ENCODE results near the gene PTPN11.
"Not testable (repeated sequence)": the region's sequence is repeated elsewhere in the genome, so short reads cannot be mapped to it uniquely, and the experiment has no call there.

PTPN11 gene

GRCh38 chr12:112518365-112518735 lies 99.6 kb downstream of the PTPN11 start:
- no peak for DNase-seq

DNA sequence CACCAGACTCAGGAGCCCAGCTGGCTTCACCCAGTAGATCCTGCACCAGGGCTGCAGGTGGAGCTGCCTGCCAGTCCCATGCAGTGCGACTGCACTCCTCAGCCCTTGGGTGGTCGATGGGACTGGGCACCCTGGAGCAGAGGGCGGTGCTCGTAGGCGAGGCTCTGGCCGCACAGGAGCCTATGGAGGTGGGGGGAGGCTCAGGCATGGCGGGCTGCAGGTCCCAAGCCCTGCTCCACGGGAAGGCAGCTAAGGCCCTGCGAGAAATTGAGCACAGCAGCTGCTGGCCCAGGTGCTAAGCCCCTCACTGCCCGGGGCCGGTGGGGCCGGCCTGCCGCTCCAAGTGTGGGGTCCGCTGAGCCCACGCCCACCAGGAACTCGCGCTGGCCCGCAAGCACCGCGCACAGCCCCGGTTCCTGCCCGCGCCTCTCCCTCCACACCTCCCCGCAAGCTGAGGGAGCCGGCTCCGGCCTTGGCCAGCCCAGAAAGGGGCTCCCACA lies 101.1 kb downstream of the PTPN11 start:
- not testable (repeated sequence) for DNase-seq

DNA sequence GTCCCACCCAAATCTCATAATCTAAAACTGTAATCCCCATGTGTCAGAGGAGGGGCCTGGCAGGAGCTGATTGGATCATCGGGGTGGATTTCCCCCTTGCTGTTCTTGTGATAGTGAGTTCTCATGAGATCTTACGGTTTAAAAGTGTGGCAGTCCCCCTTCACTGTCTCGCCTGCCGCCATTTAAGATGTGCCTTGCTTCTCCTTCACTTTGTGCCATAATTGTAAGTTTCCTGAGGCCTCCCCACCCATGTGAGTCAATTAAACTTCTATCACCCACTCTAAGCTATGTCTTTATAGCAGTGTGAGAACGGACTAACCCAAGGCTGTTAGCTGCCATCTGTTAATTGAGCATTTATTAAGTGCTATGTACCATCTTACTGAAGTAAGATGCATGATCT lies 105.1 kb downstream of the PTPN11 start:
- DNase-seq, result no peak

GRCh38 chr12:112524269-112524668 lies 105.5 kb downstream of the PTPN11 start:
- no peak for DNase-seq

DNA sequence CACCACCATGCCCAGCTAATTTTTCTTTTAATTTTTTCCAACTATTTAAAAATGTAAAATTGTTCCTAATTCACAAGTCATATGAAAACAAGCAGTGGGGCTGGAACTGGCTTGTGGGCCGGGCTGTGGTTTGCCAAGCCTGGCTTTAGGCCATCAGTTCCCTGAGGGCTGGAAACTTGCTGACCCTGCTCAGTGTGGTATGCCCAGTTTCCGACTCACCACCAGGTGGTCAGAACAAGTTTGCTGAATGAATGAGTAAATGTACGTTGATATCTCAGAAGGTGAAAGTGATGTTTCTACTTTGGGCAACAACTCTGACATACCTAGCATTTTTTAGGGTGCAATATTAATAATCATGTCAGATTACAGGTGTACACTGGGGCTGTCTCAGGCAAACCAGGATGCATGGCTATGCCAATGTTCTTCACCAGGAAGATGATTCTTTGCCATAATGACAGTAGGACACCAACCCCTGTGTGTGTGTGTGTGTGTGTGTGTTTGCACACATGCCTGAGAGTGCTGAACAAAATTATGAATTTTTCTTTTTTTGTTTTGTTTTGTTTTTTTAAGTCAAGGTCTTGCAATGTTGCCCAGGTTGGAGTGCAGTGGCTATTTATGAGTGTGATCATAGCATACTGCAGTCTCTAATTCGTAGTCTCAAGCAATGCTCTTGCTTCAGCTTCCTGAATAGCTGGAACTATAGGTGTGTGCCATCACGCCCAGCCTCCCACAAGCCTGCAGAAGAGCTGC lies 106.1 kb downstream of the PTPN11 start:
- DNase-seq, result no peak

- no peak for DNase-seq
Observed at GRCh38 chr12:112525426-112525809, 106.7 kb downstream of the PTPN11 start.

DNA sequence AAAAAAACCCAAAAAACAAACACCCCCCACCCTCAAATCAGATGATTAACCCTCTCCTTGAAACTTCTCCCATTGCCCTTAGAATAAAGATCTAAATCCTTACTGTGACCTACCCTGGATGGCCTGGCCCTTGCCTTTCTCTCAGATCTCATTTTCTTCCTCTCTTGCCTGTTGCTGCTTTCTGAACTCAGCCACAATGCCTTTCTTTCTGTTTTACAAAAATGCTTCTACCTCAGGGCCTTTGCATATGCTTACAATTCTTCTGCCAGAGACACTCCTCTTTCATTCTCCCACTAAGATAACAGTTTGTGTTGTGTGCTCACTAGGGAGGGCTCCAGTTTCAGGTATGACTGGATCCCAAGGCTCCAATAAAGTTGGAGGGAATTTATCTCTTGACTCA lies 108.3 kb downstream of the PTPN11 start:
- DNase-seq, result no peak

DNA sequence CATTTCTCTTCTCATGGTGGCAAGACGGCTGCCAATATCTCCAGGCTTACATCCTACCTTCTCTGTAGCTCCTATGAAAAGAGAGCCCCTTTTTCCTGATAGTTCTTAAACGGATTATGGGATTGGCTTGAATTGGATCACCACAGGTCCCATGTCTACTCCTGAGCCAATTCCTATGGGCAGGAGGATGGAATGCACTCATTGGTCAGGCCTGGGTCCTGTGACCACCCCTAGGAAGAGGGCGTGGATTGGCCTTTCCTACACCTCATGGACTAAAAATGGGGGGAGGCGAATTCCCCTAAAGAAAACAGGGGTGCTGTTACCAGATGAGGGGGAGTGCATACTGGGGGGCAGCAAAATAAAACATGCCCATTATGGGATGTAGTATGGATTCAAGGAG lies 108.8 kb downstream of the PTPN11 start:
- DNase-seq, result no peak

GRCh38 chr12:112528521-112528920 lies 109.8 kb downstream of the PTPN11 start:
- DNase-seq, result no peak

DNA sequence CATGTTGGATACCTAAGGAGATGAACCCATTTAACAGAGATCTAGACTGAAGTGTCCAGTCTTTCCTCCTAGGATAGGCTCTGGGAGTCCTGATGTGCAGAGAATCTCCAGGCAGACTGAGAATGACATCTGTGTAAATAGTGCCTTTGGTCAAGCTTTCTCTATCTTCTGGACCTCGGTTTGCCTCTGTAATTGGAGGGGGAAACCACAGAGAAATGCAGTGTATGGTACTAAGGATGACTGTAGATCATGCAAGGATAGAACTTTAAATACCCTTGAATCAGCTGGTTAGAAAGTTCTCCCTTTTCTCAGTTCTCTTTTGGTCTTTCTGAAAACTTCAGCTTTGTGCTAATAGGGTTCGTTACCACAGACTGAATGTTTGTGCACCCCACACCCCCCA lies 112.2 kb downstream of the PTPN11 start:
- DNase-seq, result no peak

DNA sequence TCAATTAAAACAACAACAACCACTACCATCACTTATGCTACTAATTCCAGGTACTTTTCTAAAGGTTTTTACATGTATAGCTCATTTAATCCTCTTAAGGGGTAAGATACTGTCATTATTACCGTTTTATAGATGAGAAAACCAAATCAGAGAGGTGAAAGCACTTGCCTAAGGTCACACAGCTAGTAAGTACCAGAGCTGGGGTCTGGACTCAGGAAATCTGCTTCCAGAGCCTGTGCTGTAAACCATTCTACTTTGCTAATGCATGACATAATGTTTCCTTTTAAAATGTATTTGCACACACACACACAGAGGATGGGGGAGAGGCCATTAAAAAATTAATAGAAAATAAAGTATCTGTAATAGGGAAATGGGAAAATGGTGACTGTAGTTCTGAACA lies 113.4 kb downstream of the PTPN11 start:
- no peak for DNase-seq

DNA sequence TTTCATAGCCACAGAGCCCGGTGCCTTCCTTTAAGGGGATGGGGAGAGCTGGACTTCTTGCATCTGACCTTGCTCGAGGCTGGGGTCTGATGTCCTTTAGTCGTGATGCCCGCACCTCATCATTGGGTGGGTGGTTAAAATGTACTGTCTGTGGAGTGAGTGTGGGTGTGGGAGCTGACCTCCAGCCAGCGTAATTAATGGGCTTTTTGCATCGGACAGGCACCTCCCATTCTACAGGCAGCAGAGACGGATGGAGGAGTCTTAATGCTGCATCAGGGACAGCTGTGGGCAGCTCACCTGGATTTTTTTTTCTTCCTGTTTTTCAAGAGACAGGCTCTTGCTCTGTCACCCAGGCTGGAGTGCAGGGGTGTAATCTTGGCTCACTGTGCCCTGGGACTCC lies 114.8 kb downstream of the PTPN11 start:
- DNase-seq, result no peak

GRCh38 chr12:112535017-112535416 lies 116.3 kb downstream of the PTPN11 start:
- no peak for DNase-seq

DNA sequence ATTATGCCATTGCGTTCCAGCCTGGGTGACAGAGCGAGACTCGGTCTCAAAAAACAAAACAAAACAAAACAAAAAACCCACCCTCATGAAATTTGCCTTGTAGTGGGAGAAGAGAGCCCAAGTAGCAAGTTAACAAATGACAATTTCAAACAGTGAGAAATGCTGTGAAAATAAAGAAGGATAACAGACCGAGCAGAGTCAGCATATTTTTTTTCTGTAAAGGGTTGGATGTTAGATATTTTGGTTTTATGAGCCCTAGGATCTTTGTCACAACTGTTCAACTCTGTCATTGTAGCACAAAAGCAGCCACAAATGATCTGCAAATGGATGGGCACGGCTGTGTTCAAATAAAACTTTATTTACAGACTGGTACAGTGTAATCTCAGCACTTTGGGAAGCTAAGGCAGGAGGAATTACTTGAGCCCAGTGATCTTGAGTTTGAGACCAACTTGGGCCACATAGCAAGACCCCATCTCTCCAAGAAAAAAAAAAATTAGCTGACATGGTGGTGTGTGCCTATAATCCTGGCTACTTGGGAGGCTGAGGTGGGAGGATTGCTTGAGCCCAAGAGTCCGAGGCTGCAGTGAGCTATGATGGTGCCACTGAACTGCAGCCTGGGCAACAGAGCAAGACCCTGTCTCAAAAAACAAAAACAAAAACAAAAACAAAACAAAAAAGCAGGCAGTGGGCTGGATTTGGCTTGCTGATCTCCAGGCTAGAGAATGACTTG lies 117.1 kb downstream of the PTPN11 start:
- DNase-seq, result no peak

GRCh38 chr12:112536367-112536730 lies 117.6 kb downstream of the PTPN11 start:
- DNase-seq, result no peak

DNA sequence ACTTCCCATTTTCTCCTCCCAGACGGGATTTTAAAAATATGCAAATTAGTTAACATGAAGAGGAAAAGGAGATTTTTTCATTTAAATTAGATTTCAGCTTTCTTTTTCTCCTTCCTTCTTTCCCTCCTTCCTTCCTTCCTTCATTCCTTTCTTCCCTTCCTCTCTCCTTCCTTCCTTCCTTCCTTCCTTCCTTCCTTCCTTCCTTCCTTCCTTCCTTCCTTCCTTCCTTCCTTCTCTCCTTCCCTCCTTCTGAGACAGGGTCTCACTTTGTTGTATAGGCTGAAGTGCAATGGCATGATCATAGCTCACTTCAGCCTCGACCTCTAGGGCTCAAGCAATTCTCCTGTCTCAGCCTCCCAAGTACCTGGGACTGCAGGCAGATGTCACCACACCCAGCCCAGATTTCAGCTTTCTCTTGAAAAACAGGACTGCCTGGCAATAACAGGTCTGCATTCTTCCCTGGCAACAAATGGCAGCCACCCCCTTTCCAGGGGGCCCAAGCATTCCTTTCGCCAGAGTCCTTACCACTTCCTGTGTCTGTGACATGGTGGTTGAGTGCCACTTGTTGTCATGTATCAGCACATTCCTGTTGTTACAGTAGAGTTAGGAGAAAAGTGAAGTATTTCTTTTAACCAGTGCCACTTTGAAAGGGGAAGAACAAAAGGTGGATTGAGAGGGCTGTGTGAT lies 119.1 kb downstream of the PTPN11 start:
- no peak for DNase-seq

DNA sequence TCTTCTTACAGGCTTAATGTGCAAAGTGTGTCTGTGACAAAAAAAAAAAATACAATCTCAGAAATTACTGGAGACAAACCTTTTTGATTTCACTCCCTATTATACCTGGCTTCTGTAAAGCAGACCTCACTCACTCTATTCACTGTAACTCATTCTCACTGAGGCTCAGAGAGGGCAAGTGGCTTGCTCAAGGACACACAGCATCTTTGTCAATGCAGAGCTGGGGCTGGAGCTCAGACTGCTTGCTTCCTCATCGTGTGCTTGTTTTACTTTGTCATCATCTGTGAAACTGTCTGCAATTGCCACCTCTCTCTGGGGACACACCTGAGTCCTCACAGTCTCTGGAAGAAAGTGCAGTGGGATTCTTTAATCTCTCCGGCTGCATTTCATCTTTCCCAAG lies 120.0 kb downstream of the PTPN11 start:
- DNase-seq, result no peak

DNA sequence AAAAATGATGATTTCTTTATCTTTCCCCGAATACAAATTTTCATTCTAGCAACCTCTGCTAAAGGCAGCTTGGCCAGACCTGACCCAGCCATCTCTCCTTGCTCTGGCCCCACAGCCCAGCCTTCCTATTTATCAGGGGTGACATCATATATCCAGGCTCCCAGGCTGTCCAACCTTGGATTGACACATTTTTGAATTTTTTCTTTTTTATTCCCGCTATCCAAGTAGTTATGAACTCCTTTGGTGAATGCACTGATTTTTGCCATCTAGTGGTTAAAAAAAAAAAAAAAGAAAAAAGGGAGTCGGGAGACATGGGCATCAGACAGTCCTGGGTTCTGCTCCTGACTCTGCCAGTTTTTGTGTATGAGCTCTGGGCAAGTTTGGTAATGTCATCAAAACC lies 120.5 kb downstream of the PTPN11 start:
- DNase-seq, result no peak

DNA sequence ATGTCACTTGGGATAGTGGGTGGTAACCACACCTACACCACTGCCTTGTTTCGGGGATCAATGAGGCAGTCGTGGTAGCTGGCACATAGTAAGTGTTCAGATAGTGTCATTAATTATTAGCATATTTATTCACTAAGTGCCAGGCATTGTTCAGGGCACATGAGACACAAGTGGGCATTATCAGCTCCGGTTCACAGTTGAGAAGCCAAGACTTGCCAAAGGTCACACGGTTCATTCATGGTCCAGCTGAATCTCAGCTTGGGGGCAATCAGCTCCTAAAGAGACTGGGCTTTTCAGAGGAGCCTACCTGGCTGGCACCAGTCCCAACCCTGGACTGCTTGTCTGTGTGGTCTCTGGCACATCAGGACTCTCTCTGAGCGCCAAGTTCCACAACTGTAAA lies 121.3 kb downstream of the PTPN11 start:
- no peak for DNase-seq

DNA sequence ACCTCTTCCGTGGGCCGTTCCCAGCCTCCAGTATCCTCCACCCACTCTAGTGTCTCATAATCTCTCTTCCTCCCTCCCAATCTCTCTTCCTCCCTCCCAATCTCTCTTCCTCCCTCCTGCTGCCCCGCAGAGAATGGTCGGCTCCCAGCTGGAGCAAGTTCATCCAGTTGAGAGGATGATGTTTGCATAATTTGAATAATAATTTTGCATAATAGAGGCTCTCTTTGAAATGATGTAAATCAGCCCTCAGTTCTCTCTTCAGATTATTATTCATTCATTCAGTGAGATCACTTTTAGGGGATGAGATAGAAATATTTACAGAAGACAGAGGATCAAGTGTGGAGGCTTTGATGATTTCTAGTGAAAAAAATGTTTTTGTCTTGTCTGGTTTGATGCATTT lies 125.0 kb downstream of the PTPN11 start:
- no peak for DNase-seq

DNA sequence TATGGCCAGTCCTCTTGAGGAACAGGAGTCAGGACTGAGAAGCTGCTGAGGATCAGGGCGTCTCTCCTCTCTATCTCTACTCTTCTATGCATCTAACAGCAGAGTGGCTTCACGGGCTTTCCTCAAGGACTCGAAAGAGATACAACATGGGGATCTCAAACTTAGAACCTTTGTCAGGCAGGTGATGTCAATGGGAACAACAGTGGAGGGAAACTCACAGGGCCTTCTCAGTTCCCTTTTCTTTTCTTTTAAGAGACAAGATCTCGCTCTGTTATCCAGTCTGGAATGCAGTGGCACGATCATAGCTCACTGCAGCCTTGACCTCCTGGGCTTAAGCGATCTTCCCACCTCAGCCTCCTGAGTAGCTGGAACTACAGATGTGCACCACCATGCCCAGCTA lies 127.6 kb downstream of the PTPN11 start:
- no peak for DNase-seq

DNA sequence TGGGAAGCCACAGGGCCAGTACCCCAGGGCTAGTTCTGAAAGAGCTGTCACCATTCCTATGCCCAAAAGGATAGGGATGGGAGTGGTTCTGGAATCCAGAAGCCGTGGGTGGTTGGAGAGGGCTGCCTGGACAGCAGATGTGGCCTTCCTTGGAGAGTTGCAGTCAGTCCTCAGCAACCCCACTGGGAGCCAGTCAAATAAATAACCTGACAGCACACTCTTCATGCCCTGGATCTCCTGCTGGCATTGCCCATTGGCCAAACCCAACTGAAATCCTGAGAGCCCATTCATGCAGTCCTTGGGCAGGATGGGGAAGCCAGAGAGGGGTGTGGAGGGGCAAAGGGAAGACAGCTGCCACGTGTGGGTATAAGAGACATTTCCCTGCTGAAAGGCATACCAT lies 128.2 kb downstream of the PTPN11 start:
- DNase-seq, result no peak

GRCh38 chr12:112549031-112549430 lies 130.3 kb downstream of the PTPN11 start:
- DNase-seq, result no peak

DNA sequence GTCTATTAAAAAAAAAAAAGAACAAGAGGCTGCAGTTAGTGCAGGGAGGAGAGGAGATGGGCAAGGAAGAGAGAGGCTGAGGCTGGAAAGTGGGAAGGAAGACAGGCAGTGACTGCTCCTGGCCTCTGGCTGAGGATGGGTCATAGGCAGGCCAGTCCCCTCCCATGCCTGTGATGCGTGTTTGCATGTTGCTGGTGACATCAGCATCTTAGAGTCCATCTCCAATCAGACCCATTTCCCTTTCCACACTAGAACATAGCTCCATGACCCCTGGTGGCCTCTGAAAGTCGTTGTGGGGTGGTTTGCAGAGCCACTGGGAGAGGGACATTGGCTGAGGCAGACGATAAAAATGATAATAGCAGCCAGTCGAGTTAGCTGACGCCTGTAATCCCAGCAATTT lies 132.9 kb downstream of the PTPN11 start:
- DNase-seq, result no peak
